ENCODE data around the gene SETDB2.

GRCh38 chr13:49399801-49400472 is 44.1 kb upstream of the SETDB2 start:
- TF ChIP-seq CTCF (IDR thresholded peaks at IDR 0.05; ENCODE audit: low read depth, low read length, poor library complexity, severe bottlenecking), result no peak
- TF ChIP-seq EZH2phosphoT487 (IDR thresholded peaks at IDR 0.05; ENCODE audit: borderline replicate concordance, low read length), result no peak

Measured in DOHH2 (cell line).